GM21786 (cell line): ENCODE data around the gene RABEP1.

Source experiments
- ATAC-seq: cut with Tn5 transposase; IDR thresholded peaks from one replicate; pipeline ENCODE4 v1.9.1; 2021; ENCODE audit not compliant: unreplicated experiment

The RABEP1 gene

DNA sequence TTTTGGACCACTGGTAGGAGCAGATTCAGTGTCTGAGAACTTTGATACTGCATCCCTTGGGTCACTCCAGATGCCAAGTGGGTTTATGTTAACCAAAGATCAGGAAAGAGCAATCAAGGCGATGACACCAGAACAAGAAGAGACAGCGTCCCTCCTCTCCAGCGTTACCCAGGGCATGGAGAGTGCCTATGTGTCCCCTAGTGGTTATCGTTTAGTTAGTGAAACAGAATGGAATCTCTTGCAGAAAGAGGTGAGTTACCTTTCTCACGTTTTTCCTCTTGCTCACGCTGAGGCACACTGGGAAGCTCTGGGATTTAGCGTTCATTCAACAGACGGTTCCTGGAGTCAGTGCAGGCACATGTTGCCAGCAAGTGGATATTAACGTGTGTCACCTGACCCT is 79.3 kb downstream of the RABEP1 start:
- ATAC-seq, result no peak

DNA sequence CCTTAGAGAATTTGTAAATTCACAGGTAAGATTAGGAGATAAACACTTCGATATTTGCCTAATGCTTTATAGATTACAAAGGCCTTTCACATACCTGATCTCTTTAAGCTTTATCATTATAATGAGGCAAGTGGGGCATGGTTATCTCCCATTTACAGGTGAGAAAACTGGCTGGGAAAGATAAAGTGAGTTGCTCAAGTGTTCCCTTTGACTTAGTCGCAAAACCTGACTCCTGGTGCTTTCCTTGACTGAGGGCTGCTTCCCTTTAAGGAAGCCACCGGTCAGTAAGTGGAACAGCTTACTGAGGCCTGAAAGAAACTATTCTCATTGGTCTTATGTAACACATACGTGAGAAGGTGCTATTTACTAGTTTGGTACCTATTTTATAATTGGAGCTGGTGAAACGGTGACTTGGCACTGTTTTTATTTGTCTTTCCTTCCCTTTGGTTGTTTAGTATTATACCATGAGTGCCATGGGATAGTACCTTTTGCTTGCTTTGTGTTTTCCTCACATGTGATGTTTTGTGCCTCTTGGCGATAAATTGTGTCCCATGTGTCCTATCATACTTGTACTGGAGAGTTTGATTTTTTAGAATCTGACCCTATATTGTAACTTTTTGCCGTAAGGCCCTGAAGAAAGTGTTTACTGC is 80.2 kb downstream of the RABEP1 start:
- ATAC-seq, result no peak

DNA sequence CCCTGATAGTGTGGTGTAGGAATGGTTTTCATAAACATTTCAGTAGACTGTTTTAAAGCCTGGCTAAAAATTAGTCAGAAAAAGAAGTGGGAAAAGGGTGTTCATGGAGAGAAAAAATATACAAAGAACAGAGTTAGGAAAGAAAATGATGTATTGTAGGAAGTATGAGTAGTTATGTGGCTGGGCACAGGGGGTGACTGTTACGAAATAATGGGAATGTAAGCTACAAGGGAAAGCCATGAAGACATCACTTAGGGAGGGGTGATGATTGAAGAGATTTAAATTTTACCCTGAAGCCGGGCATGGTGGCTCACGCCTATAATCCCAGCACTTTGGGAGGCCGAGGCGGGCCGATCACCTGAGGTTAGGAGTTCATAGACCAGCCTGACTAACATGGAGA is 82.1 kb downstream of the RABEP1 start:
- ATAC-seq, result no peak

DNA sequence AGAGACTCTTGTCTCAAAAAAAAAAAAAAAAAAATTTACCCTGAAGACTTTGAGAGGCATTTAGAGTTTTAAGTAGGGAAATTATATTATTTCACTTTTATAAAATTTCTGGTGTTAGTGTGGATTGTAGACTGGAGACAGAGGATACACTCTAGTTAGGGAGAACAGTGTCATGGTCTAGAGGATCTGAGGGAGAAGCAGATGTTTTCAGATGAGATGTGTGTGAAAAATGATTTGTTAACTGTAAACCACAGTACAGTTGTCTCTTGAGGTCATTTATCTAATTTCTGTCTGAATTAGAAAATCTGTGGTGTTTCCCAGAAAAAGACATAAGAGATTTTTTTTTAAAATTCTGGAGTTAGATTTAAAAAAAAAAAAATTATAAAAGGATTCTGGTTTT is 82.6 kb downstream of the RABEP1 start:
- no peak for ATAC-seq

DNA sequence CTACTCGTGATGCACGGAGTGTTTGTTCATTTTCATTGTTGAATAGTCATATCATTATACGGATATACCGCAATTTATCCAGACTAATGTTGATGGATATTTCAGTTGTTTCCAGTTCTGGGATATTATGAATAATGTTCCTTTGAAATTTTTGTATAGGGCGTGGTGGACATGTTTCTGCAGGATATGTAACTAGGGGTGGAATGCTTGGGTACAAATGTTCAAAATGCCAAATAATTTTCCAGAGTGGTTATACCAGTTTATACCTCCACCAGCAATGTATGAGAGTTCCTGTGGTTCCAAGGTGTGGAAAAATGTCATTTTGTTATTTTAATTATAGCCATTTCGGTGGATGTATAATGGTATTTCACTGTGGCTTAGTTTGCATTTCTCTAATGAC is 83.7 kb downstream of the RABEP1 start:
- ATAC-seq, result no peak

DNA sequence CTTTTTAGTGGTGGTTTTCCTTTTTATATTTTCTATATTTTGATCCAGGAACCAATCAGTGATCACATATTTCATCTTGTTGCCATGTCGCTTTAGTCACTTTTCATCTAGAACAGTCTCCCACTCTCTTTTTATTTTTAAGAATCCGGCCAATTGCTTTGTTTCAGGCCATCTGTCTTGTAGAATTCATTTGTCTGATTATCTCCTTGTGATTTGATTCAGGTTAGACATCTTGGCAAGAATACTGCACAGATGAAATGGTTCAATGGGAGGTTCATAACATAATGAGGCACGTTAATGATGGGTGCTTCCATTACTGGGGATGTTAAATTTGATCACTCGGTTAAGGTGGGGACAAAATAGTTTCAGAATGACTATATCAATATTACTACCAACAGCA is 88.3 kb downstream of the RABEP1 start:
- no peak for ATAC-seq

DNA sequence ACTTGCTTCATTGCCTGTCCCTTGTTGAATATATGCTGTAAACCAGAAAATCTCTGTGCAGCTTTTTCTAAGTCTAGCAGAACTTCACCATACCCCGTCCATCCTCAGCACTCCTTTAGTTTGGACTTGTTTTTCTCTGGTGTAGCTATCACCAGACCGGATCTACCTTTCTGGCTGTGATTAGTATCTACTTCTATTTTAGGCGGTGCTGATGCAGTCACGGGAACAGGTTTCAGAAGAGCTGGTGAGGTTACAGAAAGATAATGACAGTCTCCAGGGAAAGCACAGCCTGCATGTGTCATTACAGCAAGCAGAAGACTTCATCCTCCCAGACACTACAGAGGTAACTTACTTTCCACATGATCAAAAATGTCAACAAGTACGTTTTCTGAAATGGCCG is 91.0 kb downstream of the RABEP1 start:
- no peak for ATAC-seq

DNA sequence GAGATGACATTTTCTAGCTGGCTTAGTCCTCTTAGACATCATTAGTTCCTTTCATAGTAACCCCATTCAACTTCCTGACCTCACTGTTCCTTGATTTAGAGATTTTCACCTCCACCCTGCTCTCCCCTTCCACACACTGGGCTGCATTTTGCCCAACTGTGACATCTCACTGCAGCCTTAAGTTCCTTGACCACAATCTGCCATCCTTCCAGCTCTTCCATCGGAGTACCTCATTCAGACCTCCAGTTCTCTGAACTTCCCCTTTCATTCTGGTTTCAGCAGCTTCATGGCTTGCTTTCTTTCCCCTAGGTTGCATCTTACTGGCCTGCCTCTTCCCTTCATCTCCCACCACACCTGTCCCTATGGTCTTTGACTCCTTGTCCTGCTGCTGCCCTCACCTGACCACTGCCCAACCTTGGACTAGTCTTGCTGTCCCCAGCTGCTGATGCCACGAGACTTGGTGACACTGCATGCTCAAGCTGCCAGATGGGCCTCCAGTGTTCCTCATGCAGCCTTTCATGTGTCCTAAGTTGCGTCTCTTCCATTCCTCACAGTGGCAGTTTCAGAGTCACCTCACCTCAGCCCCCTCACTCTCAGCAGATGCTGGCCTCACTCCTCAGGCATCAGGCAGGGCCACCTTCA is 96.6 kb downstream of the RABEP1 start:
- ATAC-seq, result no peak

DNA sequence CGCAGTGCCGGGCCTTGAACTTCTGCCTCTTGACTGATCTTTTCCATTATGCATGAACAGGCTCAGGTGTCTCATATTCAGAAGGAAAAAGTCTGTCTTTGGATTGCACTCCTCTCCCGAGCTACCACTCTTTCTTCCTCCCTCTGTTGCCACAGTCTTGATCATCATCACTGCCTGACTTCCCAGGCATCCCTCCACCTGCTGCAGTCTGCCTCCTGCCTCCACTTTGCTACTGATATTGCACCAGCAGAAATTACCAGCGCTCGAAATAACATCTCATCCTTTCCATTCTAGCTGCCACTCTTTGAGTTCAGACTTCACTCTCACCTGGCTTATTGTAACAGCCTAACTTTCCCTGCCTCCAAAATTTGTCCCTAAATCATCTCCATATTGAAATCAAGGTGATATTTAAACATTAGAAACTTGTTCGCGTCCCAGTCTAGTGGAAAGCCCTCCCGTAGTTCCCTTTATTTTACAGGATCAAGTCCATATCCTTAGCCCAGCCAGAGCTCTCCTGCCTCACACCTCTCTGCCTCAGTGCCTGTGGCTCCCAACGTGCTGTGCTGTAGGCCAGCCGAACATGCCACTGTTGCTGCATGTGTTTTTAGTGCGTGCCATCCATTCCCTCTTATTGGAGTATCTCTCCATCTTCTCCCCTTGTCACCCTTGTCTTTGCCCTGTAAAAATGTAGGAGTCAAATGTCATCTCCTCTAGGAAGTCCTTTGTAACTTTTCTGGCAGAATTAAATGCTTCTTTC is 97.4 kb downstream of the RABEP1 start:
- ATAC-seq, result no peak

DNA sequence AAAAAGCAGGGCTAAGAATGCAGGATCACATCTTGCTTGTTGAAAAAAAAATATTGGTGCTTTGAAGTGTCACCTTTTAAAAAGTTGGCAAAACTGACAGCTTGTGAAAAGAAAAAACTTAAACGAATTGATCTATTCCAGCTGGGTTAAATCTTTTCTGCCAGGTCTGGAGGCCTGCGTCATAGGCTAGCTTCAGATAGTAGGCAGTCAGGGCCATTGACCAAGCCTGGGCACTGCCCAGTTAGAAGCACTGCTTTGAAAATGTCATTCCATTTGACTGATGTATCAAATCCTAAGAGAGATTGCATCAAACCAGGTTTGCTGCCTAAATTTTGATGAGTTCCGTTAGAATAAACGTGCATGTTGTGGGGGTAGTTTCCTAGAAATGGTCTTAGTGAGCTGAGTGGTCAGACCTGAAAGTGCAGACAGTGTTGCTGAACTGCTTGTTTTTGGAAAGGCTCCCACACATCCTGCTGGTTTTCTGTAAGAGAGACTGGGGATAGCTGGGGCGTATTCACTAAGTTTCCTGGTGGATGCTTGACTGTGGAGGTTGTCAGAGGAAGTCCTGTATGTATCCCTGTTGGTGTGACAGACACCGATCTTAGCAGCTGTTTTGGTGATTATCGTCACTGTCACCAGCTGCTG is 98.5 kb downstream of the RABEP1 start:
- ATAC-seq, result no peak

DNA sequence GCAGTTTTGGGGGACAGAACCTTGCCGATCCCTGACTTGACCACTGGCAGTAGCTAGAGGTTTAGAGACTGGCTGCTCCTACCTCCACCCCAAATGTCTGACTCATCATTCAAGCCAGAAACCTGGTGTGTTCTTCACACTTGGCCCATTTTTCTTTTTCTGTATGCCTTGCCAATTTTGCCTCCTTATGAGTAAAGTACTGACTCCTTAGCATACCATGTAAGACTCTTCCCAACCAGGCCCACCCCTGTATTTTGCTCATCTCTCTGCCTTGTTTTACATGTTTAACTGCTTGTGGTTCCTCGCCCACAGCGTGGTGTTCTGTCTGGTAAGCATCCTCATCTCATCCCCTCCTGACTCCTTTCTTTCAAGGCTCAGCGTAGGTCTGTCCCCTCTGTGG is 99.5 kb downstream of the RABEP1 start:
- ATAC-seq, result no peak

DNA sequence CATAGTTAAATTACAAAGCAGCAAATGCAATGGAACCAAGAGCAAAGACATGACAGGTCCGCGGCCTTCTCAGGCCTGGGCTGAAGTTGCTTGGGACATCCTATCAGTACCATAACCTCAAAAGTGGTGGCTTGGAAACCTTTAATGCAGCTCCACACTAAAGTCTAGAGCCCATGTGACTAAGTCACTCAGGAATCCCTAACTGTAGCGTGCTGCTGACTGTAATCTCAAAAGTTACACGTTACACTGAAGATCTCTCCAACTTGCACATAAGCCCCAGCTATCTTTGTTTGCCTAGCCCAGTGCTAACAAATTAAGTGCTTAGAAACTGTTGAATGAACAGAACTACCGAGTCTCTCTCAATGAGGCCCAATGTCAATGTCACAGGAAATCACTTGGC is 109.6 kb downstream of the RABEP1 start:
- ATAC-seq, result no peak

DNA sequence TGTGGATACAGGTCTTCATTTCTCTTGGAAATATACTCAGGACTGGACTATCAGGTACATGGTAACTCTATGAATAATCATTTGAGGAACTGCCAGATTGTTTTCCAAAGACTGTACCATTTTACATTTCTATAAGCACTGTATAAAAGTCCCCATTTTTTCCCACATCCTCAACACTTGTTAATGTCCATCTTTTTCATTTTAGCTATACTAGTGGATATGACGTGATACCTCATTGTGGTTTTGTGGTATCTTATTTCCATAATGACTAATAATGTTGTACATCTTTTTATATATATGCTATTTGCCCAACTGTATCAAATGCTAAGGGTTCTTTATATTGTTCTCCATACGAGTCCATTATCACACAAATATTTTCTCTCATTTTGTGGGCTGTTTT is 114.5 kb downstream of the RABEP1 start:
- ATAC-seq, result no peak

DNA sequence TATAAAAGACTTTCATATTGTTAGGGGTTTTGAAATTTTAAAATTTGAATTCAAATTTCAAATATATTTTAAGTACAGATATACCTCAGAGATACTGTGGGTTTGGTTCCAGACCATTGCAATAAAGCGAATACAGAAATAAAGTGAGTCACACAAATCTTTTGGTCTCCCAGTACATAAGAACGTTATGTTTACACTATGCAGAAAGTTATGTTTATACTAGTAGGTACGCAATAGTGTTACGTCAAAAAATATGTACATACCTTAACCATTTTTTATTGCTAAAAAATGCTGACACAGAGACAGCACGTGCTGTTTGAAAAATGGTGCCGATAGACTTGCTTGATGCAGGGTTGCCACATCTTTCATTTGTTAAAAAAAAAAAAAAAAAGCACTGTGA is 117.7 kb downstream of the RABEP1 start:
- no peak for ATAC-seq

DNA sequence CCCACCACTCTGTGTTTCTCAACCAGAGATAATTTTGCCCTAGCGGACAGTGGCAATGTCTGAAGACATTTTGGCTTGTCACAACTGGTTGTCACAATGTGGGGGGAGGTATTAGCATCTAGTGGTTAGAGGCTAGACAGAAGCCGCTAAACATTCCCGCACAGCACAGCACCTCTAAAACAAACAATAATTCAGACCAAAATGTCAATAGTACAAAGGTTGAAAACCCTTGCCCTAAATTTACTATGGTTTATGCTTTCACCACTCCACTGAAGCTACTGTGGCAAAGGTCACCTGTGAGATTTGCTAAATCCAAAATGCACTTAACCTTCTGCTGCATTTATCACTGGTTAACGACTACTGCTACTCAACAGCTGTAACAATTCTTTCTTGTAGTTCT is 123.3 kb downstream of the RABEP1 start:
- no peak for ATAC-seq

DNA sequence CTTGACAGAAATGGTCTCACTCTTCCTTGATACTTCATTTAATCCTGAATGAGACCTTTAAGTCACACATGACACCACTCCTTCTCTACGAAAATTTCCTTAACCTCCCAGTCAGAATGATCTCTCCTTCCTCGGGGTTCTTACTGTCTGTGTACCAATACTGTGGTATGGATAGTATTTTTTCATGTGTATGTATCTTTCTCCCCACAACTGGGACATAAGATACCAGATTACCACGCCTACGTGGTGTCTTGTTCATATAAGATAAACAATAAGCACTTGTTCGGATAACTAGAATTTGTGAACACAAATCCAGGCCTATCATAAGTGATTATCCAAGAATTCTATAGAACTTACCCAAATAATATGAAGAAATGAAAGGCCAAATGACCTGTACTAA is 126.1 kb downstream of the RABEP1 start:
- no peak for ATAC-seq

DNA sequence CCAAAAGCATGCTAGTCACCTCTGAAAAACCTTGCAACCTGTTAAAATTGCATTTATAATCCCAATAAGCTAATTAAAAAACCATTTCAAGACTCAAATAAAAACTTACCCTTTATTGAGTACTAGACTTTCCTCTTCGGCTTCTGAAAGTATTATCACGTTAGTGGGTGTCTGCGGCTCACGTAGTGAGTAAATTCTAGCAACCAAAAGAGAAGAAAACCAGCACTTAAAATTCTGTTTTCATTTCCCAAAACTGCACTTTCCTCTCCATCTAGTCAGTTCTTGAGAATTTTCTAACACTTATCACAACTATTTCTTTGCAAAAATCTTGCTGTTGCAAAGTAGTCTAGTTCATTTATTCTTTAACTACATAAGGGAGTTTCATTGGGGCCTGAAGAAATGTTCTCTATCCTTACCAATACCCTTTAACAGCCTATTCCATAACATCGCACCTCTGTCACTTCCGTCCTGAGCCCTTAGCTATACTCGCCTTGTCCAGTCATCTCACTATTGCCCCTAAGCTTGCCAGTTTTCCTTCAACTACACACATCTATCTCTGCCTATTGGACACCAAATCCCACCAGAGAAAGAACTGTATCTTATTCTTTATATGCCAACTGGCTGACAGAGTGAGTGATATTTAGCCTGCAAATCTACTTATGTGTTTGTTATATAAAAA is 128.6 kb downstream of the RABEP1 start:
- ATAC-seq, result no peak

DNA sequence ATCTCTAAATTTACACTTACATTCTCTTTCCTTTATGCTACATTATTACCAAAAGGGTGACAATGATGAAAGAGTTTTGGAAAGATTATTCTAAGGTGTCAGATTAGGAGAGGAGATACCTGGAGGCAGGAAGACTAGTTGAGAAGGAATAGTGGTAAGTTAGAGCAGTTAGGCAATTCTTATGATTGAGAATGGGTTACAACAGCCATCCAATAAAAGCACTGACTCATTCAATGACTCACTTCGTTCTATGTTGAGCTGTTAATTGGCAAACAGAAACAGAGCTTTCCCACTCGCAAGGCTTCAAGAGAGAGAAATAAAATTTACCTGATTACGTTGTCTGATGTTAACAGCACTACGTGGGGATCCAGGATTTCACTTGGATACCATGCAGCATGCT is 131.6 kb downstream of the RABEP1 start:
- no peak for ATAC-seq

DNA sequence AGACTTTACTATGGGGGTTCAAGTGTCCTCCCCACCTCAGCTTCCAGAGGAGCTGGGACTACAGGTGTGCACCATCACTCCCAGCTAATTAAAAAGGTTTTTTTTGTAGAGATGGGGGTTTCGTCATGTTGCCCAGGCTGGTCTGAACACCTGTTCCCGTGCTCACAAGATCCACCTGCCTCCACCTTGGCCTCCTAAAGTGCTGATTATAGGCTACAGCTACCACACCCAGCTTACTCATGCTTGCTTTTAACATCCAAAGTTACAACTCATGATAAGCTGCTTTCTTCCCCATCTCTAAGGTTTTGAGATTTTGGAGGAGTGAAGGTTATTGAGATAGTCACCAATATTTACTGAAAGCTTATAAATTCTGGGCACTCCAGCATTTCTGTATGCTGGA is 134.8 kb downstream of the RABEP1 start:
- no peak for ATAC-seq

DNA sequence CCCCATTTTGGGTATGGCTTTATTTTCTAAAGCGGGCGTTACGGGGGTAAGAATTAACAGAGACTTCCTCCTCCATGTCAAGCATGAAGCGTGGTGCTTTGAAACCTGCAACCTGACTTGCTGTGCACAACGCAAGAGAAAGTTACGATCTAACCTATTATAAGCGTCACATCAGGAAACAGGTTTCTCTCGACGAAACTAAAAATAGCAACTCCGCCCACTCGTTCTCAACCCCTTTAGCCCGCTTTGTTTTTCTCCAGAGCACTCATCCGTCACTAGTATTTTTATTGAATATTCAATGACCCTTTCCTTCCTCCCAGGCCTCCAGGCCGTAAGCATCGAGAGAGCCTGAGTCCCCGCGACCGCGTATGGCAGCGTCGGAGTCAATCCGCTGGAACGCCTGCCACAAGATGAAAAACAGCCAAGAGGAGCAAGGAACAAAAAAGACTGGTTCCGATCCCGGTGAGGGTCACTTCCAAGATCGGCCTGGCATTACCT is 136.8 kb downstream of the RABEP1 start:
- peak; percentile 50 for ATAC-seq

DNA sequence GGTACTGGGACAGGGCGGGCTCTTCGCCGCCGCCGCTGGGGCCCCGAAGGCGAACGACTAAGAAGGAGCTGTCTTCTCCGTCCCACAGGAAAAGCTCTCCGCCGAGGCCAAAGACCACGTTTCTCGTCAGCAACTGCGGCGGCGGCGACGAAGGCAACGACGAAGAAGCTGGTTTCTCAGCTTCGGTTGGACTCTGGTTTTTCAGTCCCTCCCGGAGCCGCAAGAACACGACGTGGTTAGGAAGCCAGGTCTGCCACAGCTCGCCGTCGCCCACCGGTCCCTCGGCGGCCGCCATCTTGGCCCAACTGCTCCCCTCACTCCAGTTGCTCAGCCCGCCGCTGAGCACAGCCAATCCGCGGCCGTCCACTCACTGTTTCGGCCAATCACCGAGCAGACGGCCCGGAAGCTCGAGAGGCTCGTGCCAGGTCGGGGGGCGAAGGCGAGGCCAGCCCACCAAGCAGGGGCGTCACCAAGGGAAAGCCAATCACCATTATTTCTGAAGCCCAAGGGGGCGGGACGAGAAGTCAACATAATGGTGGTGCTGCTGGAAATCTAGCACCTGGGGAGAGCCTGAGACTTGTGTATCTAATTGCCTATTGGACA is 137.4 kb downstream of the RABEP1 start, which contains the start of gene NUP88:
TSS of gene NUP88 (minus strand) at position 307 of the 603 bp plus-strand sequence. CDS start at position 295, 12 bp downstream.
- peak; percentile 78 for ATAC-seq
